HepG2 (cell line): Measurements from ENCODE around the gene LHB. TPM values are rescaled to one million over a fixed set of nuclear protein-coding genes. Genes with fewer than 3 reads are reported as not detected.

Experiments
- BRD4 ChIP-seq: sonication (generic); formaldehyde crosslinking; IDR thresholded peaks from 2 replicates; pipeline ENCODE4 v1.4.0; 2020; ENCODE audit warnings: missing genetic modification reagents
- GATAD2A ChIP-seq: IDR thresholded peaks from 2 replicates; pipeline ENCODE4 v1.6.1; 2016
- HCFC1 ChIP-seq: fragments of 150-350 bp; IDR thresholded peaks from 2 replicates; pipeline ENCODE4 v1.6.1; 2014; ENCODE audit warnings: low read depth, low read length
- POLR2G ChIP-seq: fragments of 200-400 bp; formaldehyde crosslinking; IDR thresholded peaks from 2 replicates; pipeline ENCODE4 v1.6.1; 2018; ENCODE audit warnings: mild to moderate bottlenecking, low read depth, low read length, moderate library complexity
- RXRA ChIP-seq: sonication (generic); formaldehyde crosslinking; IDR thresholded peaks from 2 replicates; pipeline ENCODE4 v1.5.1; 2020; ENCODE audit warnings: missing genetic modification reagents
- ZFYVE20 ChIP-seq: sonication (generic); formaldehyde crosslinking; IDR thresholded peaks from 2 replicates; pipeline ENCODE4 v1.8.0; 2023; ENCODE audit warnings: low read depth, mild to moderate bottlenecking, moderate library complexity, missing genetic modification reagents, borderline replicate concordance
- ZNF225 ChIP-seq: sonication (generic); formaldehyde crosslinking; IDR thresholded peaks from 2 replicates; pipeline ENCODE4 v1.4.0; 2020; ENCODE audit warnings: mild to moderate bottlenecking, missing genetic modification reagents
- ZNF350 ChIP-seq: sonication (generic); formaldehyde crosslinking; IDR thresholded peaks from 2 replicates; pipeline ENCODE4 v1.4.0; 2020; ENCODE audit warnings: mild to moderate bottlenecking, low read depth, missing genetic modification reagents, borderline replicate concordance
- ZNF672 ChIP-seq: sonication (generic); formaldehyde crosslinking; IDR thresholded peaks from 2 replicates; pipeline ENCODE4 v1.8.1; 2022; ENCODE audit warnings: missing genetic modification reagents
- ZSCAN30 ChIP-seq: sonication (generic); formaldehyde crosslinking; IDR thresholded peaks from 2 replicates; pipeline ENCODE4 v1.5.0; 2020; ENCODE audit warnings: mild to moderate bottlenecking, missing genetic modification reagents
- polyA plus RNA-seq, 8 experiments: library from polyadenylated mRNA; depleted of rRNA in 3 of 8; stranded (reverse) in 7 of 8; unstranded in 1 of 8; fragments of >200 nt; fragmentation: Illumina TruSeq in 4 of 8; extraction: Trizol in 4 of 8; gene quantifications; 2 replicates each; pipeline versions ENCODE4 v1.2.1 to v1.2.3, GENCODE V29; 2011 to 2016; ENCODE audit warnings: low read depth in 4 of 8, missing spikeins in 1 of 8, mixed read lengths in 1 of 8; ENCODE audit not compliant: insufficient read depth in 1 of 8
- total RNA-seq, 5 experiments: library from RNA; depleted of rRNA; stranded (reverse); fragments of >200 nt; fragmentation: Illumina TruSeq; extraction: Trizol; gene quantifications; 2 replicates each; pipeline ENCODE4 v1.2.3, GENCODE V29; 2016; ENCODE audit warnings: low read depth in 1 of 5
- TF ChIP-seq, protein P1 (sequence below): sonication (generic); formaldehyde crosslinking; IDR thresholded peaks from 2 replicates; pipeline ENCODE4 v1.9.0; 2021; ENCODE audit warnings: missing genetic modification reagents, borderline replicate concordance
- TF ChIP-seq, protein P2 (sequence below): sonication (generic); formaldehyde crosslinking; conservative IDR thresholded peaks from 2 replicates; pipeline ENCODE4 v1.8.0; 2022; ENCODE audit warnings: low read depth, missing genetic modification reagents
- TF ChIP-seq, protein P3 (sequence below): IDR thresholded peaks from 2 replicates; pipeline ENCODE4 v1.6.1; 2012; ENCODE audit warnings: low read depth, low read length, improper control_type of control experiment
- TF ChIP-seq, protein P4 (sequence below): sonication (generic); formaldehyde crosslinking; IDR thresholded peaks from 2 replicates; pipeline ENCODE4 v1.5.0; 2020; ENCODE audit warnings: mild to moderate bottlenecking, missing genetic modification reagents, borderline replicate concordance

Gene LHB
- total and polyA plus RNA-seq, 2 of the 13 experiments (the other 11 are each of a cell fraction or from before 2014, with no cell fraction given) = not detected

DNA sequence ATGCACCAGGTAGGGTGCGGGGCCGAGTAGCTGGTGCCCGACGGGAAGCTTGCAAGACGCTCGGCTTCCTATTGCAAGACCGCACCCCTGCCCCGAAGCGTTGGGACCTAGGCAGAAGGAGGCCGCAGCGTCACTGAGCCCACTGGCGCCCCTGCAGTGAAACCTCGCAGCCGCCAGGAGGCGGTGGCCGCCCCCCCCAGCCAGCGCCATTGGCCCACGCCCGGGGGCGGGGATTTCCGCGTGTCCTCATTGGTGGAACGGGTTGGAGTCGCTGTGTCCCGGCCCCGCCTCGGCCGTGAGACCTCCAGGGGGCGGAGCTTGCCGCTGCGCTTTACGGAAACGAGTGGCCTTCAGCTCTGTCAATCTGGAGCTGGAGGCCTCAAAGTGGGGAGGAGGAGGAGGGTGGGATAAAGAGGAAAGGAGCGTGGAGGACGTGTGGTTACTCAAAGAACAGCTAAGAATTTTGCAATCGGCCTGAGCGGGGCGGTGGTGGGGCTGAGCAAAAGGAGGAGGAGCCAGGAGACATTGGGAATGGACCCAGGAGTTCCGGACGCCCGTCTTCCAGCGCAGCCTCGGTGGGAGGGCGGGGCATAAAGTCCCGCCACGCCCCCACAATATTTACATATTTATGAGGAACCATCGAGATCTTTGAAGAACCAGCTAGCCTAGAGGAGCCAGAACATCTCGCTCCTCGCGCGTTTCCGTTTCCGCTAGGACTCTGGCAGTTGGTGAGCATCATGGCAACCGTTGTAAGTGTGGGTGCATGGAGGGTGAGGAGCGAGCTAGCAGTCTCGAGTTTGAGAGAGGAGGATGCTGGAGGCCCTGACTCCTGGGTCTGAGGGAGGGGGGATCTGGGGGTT, 23.5 kb downstream of the LHB start, which contains the start of the genes GYS1 and RUVBL2 (continued):
- TF ChIP-seq ZSCAN30 (CRISPR knock-in tag) (no peak), GATAD2A (peak; percentile 82), BRD4 (CRISPR knock-in tag) (no peak), ZFYVE20 (CRISPR knock-in tag) (no peak), HCFC1 (peak; percentile 31; the same call in 1 of the 2 replicates), ZNF672 (CRISPR knock-in tag) (no peak), ZNF350 (CRISPR knock-in tag) (peak; percentile 78; the same call in 1 of the 2 replicates), RXRA (CRISPR knock-in tag) (no peak), POLR2G (peak; percentile 80), ZNF225 (0 out of 2 replicates have a peak, but pooled peaks have one; percentile 30)
- TF ChIP-seq, protein P1, sequence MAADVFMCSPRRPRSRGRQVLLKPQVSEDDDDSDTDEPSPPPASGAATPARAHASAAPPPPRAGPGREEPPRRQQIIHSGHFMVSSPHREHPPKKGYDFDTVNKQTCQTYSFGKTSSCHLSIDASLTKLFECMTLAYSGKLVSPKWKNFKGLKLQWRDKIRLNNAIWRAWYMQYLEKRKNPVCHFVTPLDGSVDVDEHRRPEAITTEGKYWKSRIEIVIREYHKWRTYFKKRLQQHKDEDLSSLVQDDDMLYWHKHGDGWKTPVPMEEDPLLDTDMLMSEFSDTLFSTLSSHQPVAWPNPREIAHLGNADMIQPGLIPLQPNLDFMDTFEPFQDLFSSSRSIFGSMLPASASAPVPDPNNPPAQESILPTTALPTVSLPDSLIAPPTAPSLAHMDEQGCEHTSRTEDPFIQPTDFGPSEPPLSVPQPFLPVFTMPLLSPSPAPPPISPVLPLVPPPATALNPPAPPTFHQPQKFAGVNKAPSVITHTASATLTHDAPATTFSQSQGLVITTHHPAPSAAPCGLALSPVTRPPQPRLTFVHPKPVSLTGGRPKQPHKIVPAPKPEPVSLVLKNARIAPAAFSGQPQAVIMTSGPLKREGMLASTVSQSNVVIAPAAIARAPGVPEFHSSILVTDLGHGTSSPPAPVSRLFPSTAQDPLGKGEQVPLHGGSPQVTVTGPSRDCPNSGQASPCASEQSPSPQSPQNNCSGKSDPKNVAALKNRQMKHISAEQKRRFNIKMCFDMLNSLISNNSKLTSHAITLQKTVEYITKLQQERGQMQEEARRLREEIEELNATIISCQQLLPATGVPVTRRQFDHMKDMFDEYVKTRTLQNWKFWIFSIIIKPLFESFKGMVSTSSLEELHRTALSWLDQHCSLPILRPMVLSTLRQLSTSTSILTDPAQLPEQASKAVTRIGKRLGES = no peak
- TF ChIP-seq, protein P2, sequence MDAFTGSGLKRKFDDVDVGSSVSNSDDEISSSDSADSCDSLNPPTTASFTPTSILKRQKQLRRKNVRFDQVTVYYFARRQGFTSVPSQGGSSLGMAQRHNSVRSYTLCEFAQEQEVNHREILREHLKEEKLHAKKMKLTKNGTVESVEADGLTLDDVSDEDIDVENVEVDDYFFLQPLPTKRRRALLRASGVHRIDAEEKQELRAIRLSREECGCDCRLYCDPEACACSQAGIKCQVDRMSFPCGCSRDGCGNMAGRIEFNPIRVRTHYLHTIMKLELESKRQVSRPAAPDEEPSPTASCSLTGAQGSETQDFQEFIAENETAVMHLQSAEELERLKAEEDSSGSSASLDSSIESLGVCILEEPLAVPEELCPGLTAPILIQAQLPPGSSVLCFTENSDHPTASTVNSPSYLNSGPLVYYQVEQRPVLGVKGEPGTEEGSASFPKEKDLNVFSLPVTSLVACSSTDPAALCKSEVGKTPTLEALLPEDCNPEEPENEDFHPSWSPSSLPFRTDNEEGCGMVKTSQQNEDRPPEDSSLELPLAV (CRISPR knock-in tag) = no peak
- TF ChIP-seq, protein P3, sequence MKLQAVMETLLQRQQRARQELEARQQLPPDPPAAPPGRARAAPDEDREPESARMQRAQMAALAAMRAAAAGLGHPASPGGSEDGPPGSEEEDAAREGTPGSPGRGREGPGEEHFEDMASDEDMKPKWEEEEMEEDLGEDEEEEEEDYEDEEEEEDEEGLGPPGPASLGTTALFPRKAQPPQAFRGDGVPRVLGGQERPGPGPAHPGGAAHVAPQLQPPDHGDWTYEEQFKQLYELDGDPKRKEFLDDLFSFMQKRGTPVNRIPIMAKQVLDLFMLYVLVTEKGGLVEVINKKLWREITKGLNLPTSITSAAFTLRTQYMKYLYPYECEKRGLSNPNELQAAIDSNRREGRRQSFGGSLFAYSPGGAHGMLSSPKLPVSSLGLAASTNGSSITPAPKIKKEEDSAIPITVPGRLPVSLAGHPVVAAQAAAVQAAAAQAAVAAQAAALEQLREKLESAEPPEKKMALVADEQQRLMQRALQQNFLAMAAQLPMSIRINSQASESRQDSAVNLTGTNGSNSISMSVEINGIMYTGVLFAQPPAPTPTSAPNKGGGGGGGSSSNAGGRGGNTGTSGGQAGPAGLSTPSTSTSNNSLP = no peak; the same call in 1 of the 2 replicates
- TF ChIP-seq, protein P4, sequence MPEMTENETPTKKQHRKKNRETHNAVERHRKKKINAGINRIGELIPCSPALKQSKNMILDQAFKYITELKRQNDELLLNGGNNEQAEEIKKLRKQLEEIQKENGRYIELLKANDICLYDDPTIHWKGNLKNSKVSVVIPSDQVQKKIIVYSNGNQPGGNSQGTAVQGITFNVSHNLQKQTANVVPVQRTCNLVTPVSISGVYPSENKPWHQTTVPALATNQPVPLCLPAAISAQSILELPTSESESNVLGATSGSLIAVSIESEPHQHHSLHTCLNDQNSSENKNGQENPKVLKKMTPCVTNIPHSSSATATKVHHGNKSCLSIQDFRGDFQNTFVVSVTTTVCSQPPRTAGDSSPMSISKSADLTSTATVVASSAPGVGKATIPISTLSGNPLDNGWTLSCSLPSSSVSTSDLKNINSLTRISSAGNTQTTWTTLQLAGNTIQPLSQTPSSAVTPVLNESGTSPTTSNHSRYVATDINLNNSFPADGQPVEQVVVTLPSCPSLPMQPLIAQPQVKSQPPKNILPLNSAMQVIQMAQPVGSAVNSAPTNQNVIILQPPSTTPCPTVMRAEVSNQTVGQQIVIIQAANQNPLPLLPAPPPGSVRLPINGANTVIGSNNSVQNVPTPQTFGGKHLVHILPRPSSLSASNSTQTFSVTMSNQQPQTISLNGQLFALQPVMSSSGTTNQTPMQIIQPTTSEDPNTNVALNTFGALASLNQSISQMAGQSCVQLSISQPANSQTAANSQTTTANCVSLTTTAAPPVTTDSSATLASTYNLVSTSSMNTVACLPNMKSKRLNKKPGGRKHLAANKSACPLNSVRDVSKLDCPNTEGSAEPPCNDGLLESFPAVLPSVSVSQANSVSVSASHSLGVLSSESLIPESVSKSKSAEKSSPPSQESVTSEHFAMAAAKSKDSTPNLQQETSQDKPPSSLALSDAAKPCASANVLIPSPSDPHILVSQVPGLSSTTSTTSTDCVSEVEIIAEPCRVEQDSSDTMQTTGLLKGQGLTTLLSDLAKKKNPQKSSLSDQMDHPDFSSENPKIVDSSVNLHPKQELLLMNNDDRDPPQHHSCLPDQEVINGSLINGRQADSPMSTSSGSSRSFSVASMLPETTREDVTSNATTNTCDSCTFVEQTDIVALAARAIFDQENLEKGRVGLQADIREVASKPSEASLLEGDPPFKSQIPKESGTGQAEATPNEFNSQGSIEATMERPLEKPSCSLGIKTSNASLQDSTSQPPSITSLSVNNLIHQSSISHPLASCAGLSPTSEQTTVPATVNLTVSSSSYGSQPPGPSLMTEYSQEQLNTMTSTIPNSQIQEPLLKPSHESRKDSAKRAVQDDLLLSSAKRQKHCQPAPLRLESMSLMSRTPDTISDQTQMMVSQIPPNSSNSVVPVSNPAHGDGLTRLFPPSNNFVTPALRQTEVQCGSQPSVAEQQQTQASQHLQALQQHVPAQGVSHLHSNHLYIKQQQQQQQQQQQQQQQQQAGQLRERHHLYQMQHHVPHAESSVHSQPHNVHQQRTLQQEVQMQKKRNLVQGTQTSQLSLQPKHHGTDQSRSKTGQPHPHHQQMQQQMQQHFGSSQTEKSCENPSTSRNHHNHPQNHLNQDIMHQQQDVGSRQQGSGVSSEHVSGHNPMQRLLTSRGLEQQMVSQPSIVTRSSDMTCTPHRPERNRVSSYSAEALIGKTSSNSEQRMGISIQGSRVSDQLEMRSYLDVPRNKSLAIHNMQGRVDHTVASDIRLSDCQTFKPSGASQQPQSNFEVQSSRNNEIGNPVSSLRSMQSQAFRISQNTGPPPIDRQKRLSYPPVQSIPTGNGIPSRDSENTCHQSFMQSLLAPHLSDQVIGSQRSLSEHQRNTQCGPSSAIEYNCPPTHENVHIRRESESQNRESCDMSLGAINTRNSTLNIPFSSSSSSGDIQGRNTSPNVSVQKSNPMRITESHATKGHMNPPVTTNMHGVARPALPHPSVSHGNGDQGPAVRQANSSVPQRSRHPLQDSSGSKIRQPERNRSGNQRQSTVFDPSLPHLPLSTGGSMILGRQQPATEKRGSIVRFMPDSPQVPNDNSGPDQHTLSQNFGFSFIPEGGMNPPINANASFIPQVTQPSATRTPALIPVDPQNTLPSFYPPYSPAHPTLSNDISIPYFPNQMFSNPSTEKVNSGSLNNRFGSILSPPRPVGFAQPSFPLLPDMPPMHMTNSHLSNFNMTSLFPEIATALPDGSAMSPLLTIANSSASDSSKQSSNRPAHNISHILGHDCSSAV (CRISPR knock-in tag) = no peak
